ENCODE results near the gene SDS. TPM values are rescaled to one million over a fixed set of nuclear protein-coding genes. Genes with fewer than 3 reads are reported as not detected.

Gene SDS
- total RNA-seq, 1 experiment from 2014 or later = not detected

DNA sequence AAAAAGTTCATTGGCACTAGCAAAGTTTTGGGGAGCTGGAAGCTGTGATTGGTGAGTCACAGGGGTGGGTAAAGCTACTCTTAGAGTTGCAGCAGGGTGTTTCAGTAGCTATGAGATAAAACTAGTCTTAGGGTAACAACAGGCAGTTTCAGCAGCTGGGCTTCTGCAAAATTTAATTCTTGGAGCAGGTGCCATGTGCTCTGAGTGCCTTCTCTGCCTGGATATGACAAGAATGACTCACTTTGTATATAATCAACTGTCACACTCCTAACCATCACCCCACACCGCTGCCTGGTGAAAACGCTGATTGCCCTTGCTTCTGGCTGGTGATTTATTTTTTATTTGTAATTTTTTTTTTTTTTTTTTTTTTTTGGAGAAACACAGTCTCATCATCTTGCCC, 55.8 kb downstream of the SDS start:
- TF ChIP-seq, protein P1, sequence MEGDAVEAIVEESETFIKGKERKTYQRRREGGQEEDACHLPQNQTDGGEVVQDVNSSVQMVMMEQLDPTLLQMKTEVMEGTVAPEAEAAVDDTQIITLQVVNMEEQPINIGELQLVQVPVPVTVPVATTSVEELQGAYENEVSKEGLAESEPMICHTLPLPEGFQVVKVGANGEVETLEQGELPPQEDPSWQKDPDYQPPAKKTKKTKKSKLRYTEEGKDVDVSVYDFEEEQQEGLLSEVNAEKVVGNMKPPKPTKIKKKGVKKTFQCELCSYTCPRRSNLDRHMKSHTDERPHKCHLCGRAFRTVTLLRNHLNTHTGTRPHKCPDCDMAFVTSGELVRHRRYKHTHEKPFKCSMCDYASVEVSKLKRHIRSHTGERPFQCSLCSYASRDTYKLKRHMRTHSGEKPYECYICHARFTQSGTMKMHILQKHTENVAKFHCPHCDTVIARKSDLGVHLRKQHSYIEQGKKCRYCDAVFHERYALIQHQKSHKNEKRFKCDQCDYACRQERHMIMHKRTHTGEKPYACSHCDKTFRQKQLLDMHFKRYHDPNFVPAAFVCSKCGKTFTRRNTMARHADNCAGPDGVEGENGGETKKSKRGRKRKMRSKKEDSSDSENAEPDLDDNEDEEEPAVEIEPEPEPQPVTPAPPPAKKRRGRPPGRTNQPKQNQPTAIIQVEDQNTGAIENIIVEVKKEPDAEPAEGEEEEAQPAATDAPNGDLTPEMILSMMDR (conservative IDR thresholded peaks at IDR 0.05) = no peak
- peaks cover 8% of the 10 kb centered on the region for H3K27me3 Mint-ChIP-seq (ENCODE audit: low read depth)
- WGBS (ENCODE audit: extremely low coverage, insufficient read length, low lambda C conversion rate) = no CpG with 5 or more reads among the region's 2 CpGs

More for the DNA sequence above, 55.8 kb downstream of the SDS start:
- no peak overlapping the region for H2AK5ac ChIP-seq (ENCODE audit: insufficient read length, low read length)
- no peak for DNase-seq
- H2BK120ac ChIP-seq (ENCODE audit: low read depth, low read length, poor library complexity, severe bottlenecking) = no peak overlapping the region
- no peak overlapping the region for H3K4ac ChIP-seq (ENCODE audit: low read depth, low read length)
- H3K23me2 ChIP-seq (ENCODE audit: insufficient read length, low read depth, low read length, poor library complexity, severe bottlenecking) = no peaks in the 10 kb centered on the region
- H3K9ac ChIP-seq (ENCODE audit: extremely low read depth, insufficient read length, low read length) = no peak overlapping the region
- no peaks in the 10 kb centered on the region; the same call in 1 of the 2 replicates for H3K4me1 ChIP-seq (ENCODE audit: insufficient read depth, low read length)
- H3K27ac ChIP-seq (ENCODE audit: insufficient read length, low read depth, low read length) = no peak overlapping the region
- H3K27ac Mint-ChIP-seq = no peak overlapping the region
- H3K23ac ChIP-seq (ENCODE audit: insufficient read length, low read depth, low read length) = no peak overlapping the region
- H2AFZ ChIP-seq (ENCODE audit: low read length) = no peak overlapping the region
- no peak overlapping the region for H2BK5ac ChIP-seq (ENCODE audit: insufficient read length, low read length)
- no peak overlapping the region for H3T11ph ChIP-seq (ENCODE audit: low read length)
- no peak overlapping the region for H3K4me2 ChIP-seq (ENCODE audit: insufficient read depth, insufficient read length, low read length)
- no peak overlapping the region for H2BK15ac ChIP-seq (ENCODE audit: low read depth, low read length)
- no peaks in the 10 kb centered on the region for H3K9me3 Mint-ChIP-seq
- H4K5ac ChIP-seq (ENCODE audit: insufficient read length, low read depth, low read length) = no peak overlapping the region
- no peak overlapping the region for H3K4me3 Mint-ChIP-seq
- no peaks in the 10 kb centered on the region for H4K20me1 ChIP-seq (ENCODE audit: control insufficient read depth, insufficient read depth, insufficient read length)
- no peaks in the 10 kb centered on the region for H3K9me3 ChIP-seq (ENCODE audit: control insufficient read depth, low read depth, low read length)
- no peaks in the 10 kb centered on the region for H3K79me2 ChIP-seq (ENCODE audit: insufficient read depth, low read length)
- H4K91ac ChIP-seq (ENCODE audit: insufficient read length, low read depth, low read length) = no peak overlapping the region
- no peak overlapping the region for H3K18ac ChIP-seq (ENCODE audit: insufficient read length, low read depth, low read length)
- H3K27me3 ChIP-seq (ENCODE audit: insufficient read depth, low read length) = no peaks in the 10 kb centered on the region
- no peaks in the 10 kb centered on the region for H3K36me3 Mint-ChIP-seq (ENCODE audit: insufficient read depth in 1 of 3, low read depth in 3 of 3)
- H3K79me1 ChIP-seq (ENCODE audit: insufficient read depth, low read depth, low read length, poor library complexity, severe bottlenecking) = no peaks in the 10 kb centered on the region
- H2BK12ac ChIP-seq (ENCODE audit: insufficient read length, low read depth, low read length) = no peak overlapping the region
- H2BK20ac ChIP-seq (ENCODE audit: low read depth, low read length, poor library complexity, severe bottlenecking) = no peak overlapping the region
- no peak overlapping the region for H3K14ac ChIP-seq (ENCODE audit: insufficient read depth, low read length)
- no peak overlapping the region for H4K8ac ChIP-seq (replicated peaks; ENCODE audit: insufficient read length, low read depth, low read length)
- H3K56ac ChIP-seq (ENCODE audit: insufficient read length, low read depth, low read length) = no peak overlapping the region
- peaks cover 7 to 23% of the 10 kb centered on the region in 2 experiments for H3K4me1 Mint-ChIP-seq
